IMR-90 (cell line): ENCODE data around the gene TEC. TPM values are rescaled to one million over a fixed set of nuclear protein-coding genes. Genes with fewer than 3 reads are reported as not detected.
"Not testable (repeated sequence)": the region's sequence is repeated elsewhere in the genome, so short reads cannot be mapped to it uniquely, and the experiment has no call there.

Source experiments
- ATAC-seq: fragments of 200-7000 bp; cut with Tn5 transposase; 2 replicates; pipeline ENCODE4 v1.9.1; 2020; ENCODE audit warnings: low read depth, mild to moderate bottlenecking, moderate library complexity
- BruUV-seq: library from RNA; stranded (reverse); fragments of 400-500 nt; replicated peaks from 2 replicates; lab custom pipeline; 2021; lab: Mats Ljungman, UMichigan
- CTCF ChIA-PET: fragments of 300-600 bp; formaldehyde crosslinking; extraction: SDS; loops from one replicate; lab custom pipeline; 2021; ENCODE audit warnings: antibody characterized with exemption; lab: Yijun Ruan, JAX
- POLR2A ChIA-PET: fragments of 300-600 bp; sonication (Branson Sonifier 250); formaldehyde crosslinking; loops from one replicate; lab custom pipeline; 2022; ENCODE audit warnings: antibody characterized with exemption; ENCODE audit not compliant: unreplicated experiment; lab: Charles Lee
- DNase-seq: peaks from one replicate; pipeline ENCODE4 v3.0.0; 2013
- H2AFZ ChIP-seq: replicated peaks from 2 replicates; pipeline ENCODE3; 2013; ENCODE audit warnings: low read length, mild to moderate bottlenecking; ENCODE audit not compliant: poor library complexity
- H2AK5ac ChIP-seq: 2 replicates; pipeline ENCODE4 v1.6.1; 2013; ENCODE audit warnings: low read depth, low read length, inconsistent platforms
- H2AK9ac ChIP-seq: replicated peaks from 2 replicates; pipeline ENCODE3; 2013; ENCODE audit warnings: mild to moderate bottlenecking, low read depth, low read length, moderate library complexity; ENCODE audit not compliant: poor library complexity
- H2BK120ac ChIP-seq: 2 replicates; pipeline ENCODE4 v1.6.1; 2013; ENCODE audit warnings: low read depth, low read length, inconsistent platforms
- H2BK15ac ChIP-seq: 3 replicates; pipeline ENCODE4 v1.6.1; 2013; ENCODE audit warnings: low read depth, low read length, inconsistent platforms
- H2BK20ac ChIP-seq: 2 replicates; pipeline ENCODE4 v1.6.1; 2013; ENCODE audit warnings: low read depth, mild to moderate bottlenecking, inconsistent platforms, low read length, moderate library complexity
- H2BK5ac ChIP-seq: 2 replicates; pipeline ENCODE4 v1.6.1; 2013; ENCODE audit warnings: mild to moderate bottlenecking, low read depth, low read length, inconsistent platforms; ENCODE audit not compliant: poor library complexity, severe bottlenecking
- H3K14ac ChIP-seq: replicated peaks from 2 replicates; pipeline ENCODE4 v1.6.1; 2013; ENCODE audit warnings: low read depth, low read length, inconsistent platforms
- H3K18ac ChIP-seq: 2 replicates; pipeline ENCODE4 v1.6.1; 2013; ENCODE audit warnings: low read depth, low read length, control low read depth
- H3K23ac ChIP-seq: 2 replicates; pipeline ENCODE4 v1.6.1; 2013; ENCODE audit warnings: low read depth, low read length, inconsistent platforms
- H3K27ac ChIP-seq: 2 replicates; pipeline ENCODE4 v1.5.1; 2013; ENCODE audit warnings: mild to moderate bottlenecking, control low read depth, low read length; ENCODE audit not compliant: insufficient read depth
- H3K27me3 ChIP-seq: 2 replicates; pipeline ENCODE4 v1.6.1; 2013; ENCODE audit warnings: low read length; ENCODE audit not compliant: control insufficient read depth, insufficient read depth
- H3K36me3 ChIP-seq: 2 replicates; pipeline ENCODE4 v1.6.1; 2013; ENCODE audit warnings: low read length, mixed read lengths; ENCODE audit not compliant: control insufficient read depth, insufficient read depth
- H3K4ac ChIP-seq: 2 replicates; pipeline ENCODE4 v1.6.1; 2013; ENCODE audit warnings: low read depth, low read length, inconsistent platforms
- H3K4me1 ChIP-seq: 2 replicates; pipeline ENCODE4 v1.6.1; 2013; ENCODE audit warnings: low read length, mixed read lengths; ENCODE audit not compliant: control insufficient read depth, insufficient read depth
- H3K4me2 ChIP-seq: 2 replicates; pipeline ENCODE4 v1.6.1; 2013; ENCODE audit warnings: low read depth, mild to moderate bottlenecking, control low read depth, low read length, moderate library complexity
- H3K4me3 ChIP-seq: 2 replicates; pipeline ENCODE4 v1.5.1; 2013; ENCODE audit warnings: low read depth, mild to moderate bottlenecking, control low read depth, low read length, moderate library complexity; ENCODE audit not compliant: insufficient read depth
- H3K56ac ChIP-seq: 2 replicates; pipeline ENCODE4 v1.6.1; 2013; ENCODE audit warnings: low read length, inconsistent platforms; ENCODE audit not compliant: insufficient read depth; ENCODE audit errors: extremely low read depth
- H3K79me1 ChIP-seq, 2 experiments: 2 replicates each; pipeline ENCODE4 v1.6.1; 2013; ENCODE audit warnings: low read length in 2 of 2, inconsistent platforms in 1 of 2, low read depth in 1 of 2
- H3K9ac ChIP-seq: 2 replicates; pipeline ENCODE4 v1.6.1; 2013; ENCODE audit warnings: low read depth, low read length, control low read depth
- H3K9me1 ChIP-seq: 2 replicates; pipeline ENCODE4 v1.6.1; 2013; ENCODE audit warnings: low read length, inconsistent platforms; ENCODE audit not compliant: insufficient read depth
- H3K9me3 ChIP-seq: 2 replicates; pipeline ENCODE4 v1.6.1; 2013; ENCODE audit warnings: low read length; ENCODE audit not compliant: control insufficient read depth, insufficient read depth
- H4K20me1 ChIP-seq: 2 replicates; pipeline ENCODE4 v1.6.1; 2013; ENCODE audit warnings: low read length, inconsistent platforms; ENCODE audit not compliant: insufficient read depth
- H4K5ac ChIP-seq: 2 replicates; pipeline ENCODE4 v1.6.1; 2013; ENCODE audit warnings: mild to moderate bottlenecking, low read depth, low read length, control low read depth
- H4K8ac ChIP-seq, 2 experiments: 2 replicates each; pipeline ENCODE4 v1.6.1; 2013; ENCODE audit warnings: low read depth in 2 of 2, low read length in 2 of 2, control low read depth in 1 of 2, inconsistent platforms in 1 of 2
- H4K91ac ChIP-seq: 2 replicates; pipeline ENCODE4 v1.6.1; 2013; ENCODE audit warnings: low read depth, low read length, inconsistent platforms; ENCODE audit not compliant: insufficient read depth
- dilution Hi-C: fragments of 300-500 bp; cut with HindIII; formaldehyde crosslinking; loops from one replicate; pipeline ENCODE4 v1.14.3; 2018; ENCODE audit warnings: low sequenced_read_pairs; ENCODE audit not compliant: unreplicated experiment
- in situ Hi-C: fragments of 300-500 bp; cut with MboI; formaldehyde crosslinking; loops from 3 replicates; pipeline ENCODE4 v1.14.3; 2019; ENCODE audit warnings: low sequenced_read_pairs, inconsistent platforms, mixed read lengths
- intact Hi-C: fragments of 100-400 bp; cut with micrococcal nuclease; formaldehyde crosslinking; loops from 2 replicates; pipeline ENCODE4 v1.10.0; 2022
- polyA plus RNA-seq, 3 experiments: library from polyadenylated mRNA; depleted of rRNA; stranded (reverse); fragments of >200 nt; gene quantifications; 2 replicates each; pipeline ENCODE4 v1.2.3, GENCODE V29; 2012; ENCODE audit warnings: low replicate concordance in 1 of 3
- total RNA-seq: library from RNA; depleted of rRNA; stranded (reverse); fragments of >200 nt; gene quantifications from 2 replicates; pipeline ENCODE4 v1.2.3, GENCODE V29; 2012

Gene TEC
- total and polyA plus RNA-seq, 2 of the 4 experiments (the other 2 are of a cell fraction): 0.39 to 0.54 TPM

DNA sequence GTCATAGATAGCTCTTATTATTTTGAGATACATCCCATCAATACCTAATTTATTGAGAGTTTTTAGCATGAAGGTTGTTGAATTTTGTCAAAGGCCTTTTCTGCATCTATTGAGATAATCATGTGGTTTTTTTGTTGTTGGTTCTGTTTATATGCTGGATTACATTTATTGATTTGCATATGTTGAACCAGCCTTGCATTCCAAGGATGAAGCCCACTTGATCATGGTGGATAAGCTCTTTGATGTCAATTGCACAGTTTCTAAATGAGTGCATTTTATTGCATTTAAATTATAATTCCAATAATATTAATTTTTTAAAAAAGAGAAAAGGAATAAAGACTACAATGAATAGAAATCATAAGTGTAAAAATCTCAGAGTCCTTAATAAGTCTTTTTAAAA is 45.1 kb upstream of the TEC start:
- ATAC-seq, H3K27me3 ChIP-seq, H3K4me3 ChIP-seq, H4K20me1 ChIP-seq, H3K4me1 ChIP-seq, H3K79me1 ChIP-seq, H3K9me1 ChIP-seq, H3K56ac ChIP-seq, H3K9ac ChIP-seq, H3K14ac ChIP-seq, H2BK15ac ChIP-seq, intact Hi-C loops, H4K5ac ChIP-seq, H4K8ac ChIP-seq, H2BK5ac ChIP-seq, POLR2A ChIA-PET, H2BK20ac ChIP-seq, H3K4ac ChIP-seq, H2BK120ac ChIP-seq, H2AK5ac ChIP-seq, H3K9me3 ChIP-seq, BruUV-seq, H3K23ac ChIP-seq, dilution Hi-C loops, H3K18ac ChIP-seq, H3K27ac ChIP-seq, H3K4me2 ChIP-seq, DNase-seq, H2AFZ ChIP-seq, H3K36me3 ChIP-seq, H2AK9ac ChIP-seq, H4K91ac ChIP-seq: not testable (repeated sequence)
- in situ Hi-C loops: loop anchor here (5.0 to 25.0 kb wide), 2 partner anchors 233 to 648 kb away; no protein-coding TSS in a partner anchor
- CTCF ChIA-PET: interaction anchor here (1.2 kb wide), 1 partner anchor 28 kb away, joined by 3 read pairs; no protein-coding TSS in a partner anchor
